HAP-1 (cell line): Measurements from ENCODE around the gene HSP90AA1.
"Not testable (repeated sequence)": the region's sequence is repeated elsewhere in the genome, so short reads cannot be mapped to it uniquely, and the experiment has no call there.

Experiments
- DNase-seq, 2 experiments: peaks; one replicate each; pipeline ENCODE4 v3.0.0-alpha.2; 2016 to 2020; ENCODE audit warnings: low spot score in 2 of 2
- H3K27me3 ChIP-seq: fragments of 250-450 bp; sonication (Bioruptor Pico); 2 replicates; pipeline ENCODE4 v1.5.1; 2020; ENCODE audit warnings: low read depth, mild to moderate bottlenecking, moderate library complexity
- H3K36me3 ChIP-seq: fragments of 250-450 bp; sonication (Bioruptor Pico); replicated peaks from 2 replicates; pipeline ENCODE4 v1.5.1; 2020; ENCODE audit warnings: mild to moderate bottlenecking
- H3K4me1 ChIP-seq: fragments of 250-450 bp; sonication (Bioruptor Pico); 2 replicates; pipeline ENCODE4 v1.5.1; 2020; ENCODE audit warnings: mild to moderate bottlenecking
- H3K4me3 ChIP-seq: fragments of 250-450 bp; sonication (Bioruptor Pico); 2 replicates; pipeline ENCODE4 v1.5.1; 2020; ENCODE audit warnings: mild to moderate bottlenecking, moderate library complexity
- H3K9me3 ChIP-seq: fragments of 250-450 bp; sonication (Bioruptor Pico); 2 replicates; pipeline ENCODE4 v1.5.1; 2020; ENCODE audit warnings: mild to moderate bottlenecking, moderate library complexity
- in situ Hi-C: fragments of 300-500 bp; cut with MboI; formaldehyde crosslinking; loops from 3 replicates; pipeline ENCODE4 v1.14.3; 2020; ENCODE audit warnings: low sequenced_read_pairs, inconsistent platforms, mixed read lengths

HSP90AA1 gene

DNA sequence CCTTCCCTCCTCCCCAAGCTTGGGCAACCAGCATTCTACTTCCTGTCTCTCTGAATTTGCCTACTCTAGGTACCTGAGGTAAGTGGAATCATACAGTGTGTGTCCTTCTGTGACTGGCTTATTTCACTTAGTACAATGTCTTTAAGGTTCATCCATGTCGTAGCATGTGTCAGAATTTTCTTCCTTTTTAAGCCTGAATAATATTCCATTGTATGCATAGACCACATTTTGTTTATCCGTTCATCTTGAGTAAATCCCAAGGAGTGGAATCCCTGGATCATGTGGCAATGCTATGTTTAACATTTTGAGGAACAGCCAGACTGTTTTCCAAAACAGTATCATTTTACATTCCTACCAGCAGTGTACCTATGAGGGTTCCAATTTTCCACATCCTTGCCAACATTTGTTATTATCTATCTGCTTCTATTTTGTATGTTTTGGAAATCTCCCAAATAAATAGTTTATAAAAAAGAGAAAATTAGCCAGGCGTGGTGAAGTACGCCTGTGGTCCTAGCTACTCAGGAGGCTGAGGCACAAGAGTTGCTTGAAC lies 12.4 kb downstream of the HSP90AA1 start:
- Histone ChIP-seq H3K4me1 (no peaks in the 10 kb centered on the region), H3K36me3 (peaks cover 17% of the 10 kb centered on the region), H3K27me3 (no peaks in the 10 kb centered on the region), H3K4me3 (no peak overlapping the region), H3K9me3 (no peaks in the 10 kb centered on the region)
- no peak for DNase-seq
- in situ Hi-C loops = loop anchor here (10.0 kb wide), 1 partner anchor 240 kb away; the partner anchor contains the start of gene ZNF839

DNA sequence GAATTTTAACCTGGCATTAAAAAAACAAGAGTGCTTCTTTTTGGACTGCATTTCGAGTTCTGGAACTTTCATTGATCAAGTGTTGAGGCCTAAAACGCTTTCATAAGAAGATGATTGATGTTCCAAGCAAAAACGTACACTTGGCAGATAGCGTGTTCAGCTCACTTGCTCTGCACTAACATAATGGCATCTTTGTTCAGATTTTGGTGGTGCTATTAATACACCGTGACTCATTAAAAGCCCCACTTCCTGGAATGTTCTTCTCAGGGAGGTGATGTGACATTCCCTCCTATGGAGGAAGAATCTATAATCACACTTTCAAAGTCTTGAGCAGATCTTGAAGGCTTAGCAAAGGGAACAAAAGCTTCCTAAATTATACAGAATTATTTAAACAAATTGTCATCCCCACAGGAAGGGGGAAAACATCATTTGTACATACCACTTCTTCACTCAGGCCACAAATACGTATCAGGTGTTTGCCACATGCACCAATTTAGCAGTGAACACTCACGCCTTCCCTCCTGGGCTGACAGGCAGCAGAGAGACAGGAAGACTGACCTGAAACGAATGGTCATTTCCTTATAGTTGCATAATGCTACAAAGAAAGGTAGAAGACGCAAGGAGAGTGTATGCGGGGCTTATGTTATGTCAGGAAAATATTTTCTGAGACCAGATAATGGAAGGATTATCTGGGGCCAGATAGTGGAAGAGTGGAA lies 15.4 kb downstream of the HSP90AA1 start:
- in situ Hi-C loops = loop anchor here (10.0 kb wide), 1 partner anchor 243 kb away; the partner anchor contains the start of gene ZNF839
- H3K9me3 ChIP-seq = 0 out of 2 replicates have a peak, but pooled peaks cover 4% of the 10 kb centered on the region
- H3K27me3 ChIP-seq = no peaks in the 10 kb centered on the region
- H3K4me1 ChIP-seq = no peaks in the 10 kb centered on the region
- no peak overlapping the region for H3K4me3 ChIP-seq
- peaks cover 5% of the 10 kb centered on the region for H3K36me3 ChIP-seq
- DNase-seq = no peak

DNA sequence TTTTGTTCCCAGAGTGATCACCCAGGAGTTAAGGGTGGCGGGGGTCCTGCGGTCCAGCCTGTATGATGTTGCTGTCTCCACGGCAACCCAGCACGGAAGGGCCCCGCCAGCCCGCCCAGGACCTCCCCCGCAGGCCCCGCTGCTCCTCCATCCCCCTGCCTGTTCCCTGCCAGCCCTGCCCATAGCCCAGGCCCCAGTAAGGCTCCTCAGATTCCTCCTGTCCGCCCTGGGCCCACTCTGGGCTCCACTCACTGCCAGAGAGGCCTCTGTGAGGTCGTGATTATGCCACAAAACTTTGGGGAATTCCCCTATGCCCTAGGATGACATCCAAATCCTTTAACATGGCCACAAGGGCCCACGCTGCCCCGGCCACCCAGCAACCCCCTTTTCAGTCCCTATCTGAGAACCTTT lies 20.8 kb downstream of the HSP90AA1 start:
- H3K4me1 ChIP-seq = no peaks in the 10 kb centered on the region
- DNase-seq = no peak
- no peaks in the 10 kb centered on the region for H3K36me3 ChIP-seq
- H3K4me3 ChIP-seq = no peak overlapping the region
- H3K9me3 ChIP-seq = 0 out of 2 replicates have a peak, but pooled peaks cover 4% of the 10 kb centered on the region
- H3K27me3 ChIP-seq = no peaks in the 10 kb centered on the region
- in situ Hi-C loops = no loop called here

DNA sequence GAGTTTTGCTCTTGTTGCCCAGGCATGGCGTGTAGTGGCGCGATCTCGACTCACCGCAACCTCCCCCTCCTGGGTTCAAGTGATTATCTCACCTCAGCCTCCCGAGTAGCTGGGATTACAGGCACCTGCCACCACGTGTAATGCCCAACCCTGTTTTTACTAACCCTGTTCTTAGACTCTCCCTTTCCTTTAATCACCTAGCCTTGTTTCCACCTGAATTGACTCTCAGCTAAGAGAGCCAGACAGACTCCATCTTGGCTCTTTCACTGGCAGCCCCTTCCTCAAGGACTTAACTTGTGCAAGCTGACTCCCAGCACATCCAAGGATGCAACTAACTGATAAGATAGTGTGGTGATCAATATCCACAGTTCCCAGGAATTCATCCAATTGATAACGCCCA lies 22.3 kb downstream of the HSP90AA1 start:
- H3K4me1 ChIP-seq, H3K4me3 ChIP-seq, H3K36me3 ChIP-seq, in situ Hi-C loops, H3K9me3 ChIP-seq, DNase-seq, H3K27me3 ChIP-seq: not testable (repeated sequence)

DNA sequence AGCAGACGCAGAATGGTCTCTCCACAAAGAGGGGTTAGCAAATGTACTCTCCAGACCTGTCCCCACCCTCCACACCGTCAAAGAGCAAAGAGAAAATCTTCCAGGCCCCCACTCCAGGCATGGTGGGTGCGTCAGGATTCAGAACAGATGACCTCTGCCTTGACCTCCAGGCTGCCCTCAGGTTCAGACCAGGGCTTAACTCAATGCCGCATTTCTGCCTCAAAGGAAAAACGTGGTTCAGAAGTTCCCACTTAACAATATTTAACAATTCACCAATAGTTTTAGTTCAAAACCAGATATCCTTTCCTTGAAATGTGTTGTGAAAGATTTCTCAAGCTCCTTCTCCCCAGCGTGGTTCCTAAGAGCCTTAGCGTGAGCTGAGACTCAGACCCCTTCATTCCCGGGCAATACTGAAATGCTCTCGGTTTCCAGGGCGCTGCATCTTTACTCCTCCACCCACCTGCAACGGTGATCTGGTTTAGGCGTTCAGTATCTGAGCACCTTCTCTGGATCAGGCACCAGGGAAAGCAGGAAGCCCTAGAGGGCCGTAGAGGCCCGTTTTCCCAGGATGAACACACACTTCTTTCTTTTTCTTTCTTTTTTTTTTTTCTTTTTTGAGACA lies 22.9 kb downstream of the HSP90AA1 start:
- in situ Hi-C loops = no loop called here
- Histone ChIP-seq H3K4me3 (no peak overlapping the region), H3K27me3 (no peaks in the 10 kb centered on the region), H3K9me3 (0 out of 2 replicates have a peak, but pooled peaks cover 4% of the 10 kb centered on the region), H3K4me1 (no peaks in the 10 kb centered on the region), H3K36me3 (no peaks in the 10 kb centered on the region)
- DNase-seq = no peak

DNA sequence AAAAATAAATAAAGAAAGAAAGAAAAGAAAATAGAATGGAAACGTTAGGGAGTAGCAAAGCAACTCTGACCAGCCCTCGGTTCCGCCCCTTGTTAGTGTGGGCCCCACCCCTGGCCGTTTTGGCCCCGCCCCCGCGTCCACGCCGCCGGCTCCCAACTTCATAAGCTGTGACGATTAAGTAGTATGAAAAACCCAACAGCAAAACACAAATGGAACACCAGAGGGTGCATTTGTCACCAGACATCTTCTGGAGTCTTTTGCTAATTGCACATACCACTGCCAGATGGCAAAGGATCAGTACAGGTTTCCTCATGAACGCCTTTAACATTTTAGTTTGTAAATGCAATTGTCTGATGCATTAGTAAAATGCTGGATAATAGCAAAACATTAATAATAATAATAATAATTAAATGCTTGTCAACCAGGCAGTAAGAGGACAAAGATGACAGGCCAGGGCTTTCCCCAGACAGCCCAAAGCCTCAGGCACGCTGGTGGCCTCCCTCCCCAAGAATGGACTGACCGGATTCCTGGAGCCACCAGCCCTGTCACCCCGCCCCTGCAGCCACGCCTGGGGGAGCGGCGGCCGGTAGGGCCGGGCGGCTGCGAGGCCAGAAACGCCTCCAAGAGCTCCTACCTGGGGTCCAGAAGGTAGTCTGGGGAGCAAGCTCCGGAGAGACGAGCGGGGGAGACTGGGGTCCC lies 23.6 kb downstream of the HSP90AA1 start:
- in situ Hi-C loops = no loop called here
- Histone ChIP-seq H3K9me3 (0 out of 2 replicates have a peak, but pooled peaks cover 2% of the 10 kb centered on the region), H3K36me3 (no peaks in the 10 kb centered on the region), H3K4me1 (no peaks in the 10 kb centered on the region), H3K4me3 (no peak overlapping the region), H3K27me3 (no peaks in the 10 kb centered on the region)
- DNase-seq = peak; percentile 90 to 93

DNA sequence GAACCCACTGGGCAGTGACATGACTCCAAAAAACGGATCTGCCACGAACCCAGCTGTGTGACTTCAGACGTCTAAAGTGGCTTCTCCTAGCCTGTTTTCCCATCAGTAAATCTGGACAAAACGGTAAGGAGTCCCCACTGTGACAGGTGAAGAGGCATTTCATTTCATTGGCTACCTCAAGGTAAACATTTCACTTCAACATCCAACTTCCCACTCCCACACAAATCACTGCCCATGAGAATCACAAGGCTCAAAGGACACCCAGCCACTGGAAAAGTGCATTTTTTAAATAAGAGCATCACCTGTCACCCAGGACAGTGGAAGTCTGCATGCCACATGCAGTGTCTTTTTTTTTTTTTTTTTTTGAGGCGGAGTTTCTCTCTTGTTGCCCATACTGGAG lies 27.9 kb downstream of the HSP90AA1 start:
- no peaks in the 10 kb centered on the region for H3K27me3 ChIP-seq
- DNase-seq = no peak
- H3K9me3 ChIP-seq = no peaks in the 10 kb centered on the region
- H3K4me3 ChIP-seq = no peak overlapping the region
- in situ Hi-C loops = no loop called here
- no peaks in the 10 kb centered on the region for H3K4me1 ChIP-seq
- no peaks in the 10 kb centered on the region; the same call in 1 of the 2 replicates for H3K36me3 ChIP-seq

DNA sequence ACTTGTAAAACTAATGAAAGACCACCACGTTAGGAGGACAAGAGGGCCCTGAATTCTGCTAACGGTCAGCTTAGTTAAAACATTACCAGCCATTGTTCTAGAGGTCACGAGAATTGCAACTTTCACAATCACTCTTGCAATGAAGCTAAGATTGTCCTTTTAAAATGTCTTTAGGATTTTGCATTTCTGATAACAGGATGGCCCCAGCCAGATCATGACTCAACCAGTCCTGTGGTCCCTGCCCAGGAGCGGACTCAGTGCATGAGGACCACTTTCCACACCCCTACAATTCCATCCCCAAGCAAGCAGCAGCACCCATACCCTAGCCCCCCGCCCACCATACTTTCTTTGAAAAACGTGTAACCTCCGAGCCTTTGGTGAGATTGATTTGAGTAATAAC lies 28.7 kb downstream of the HSP90AA1 start:
- Histone ChIP-seq H3K27me3 (no peaks in the 10 kb centered on the region), H3K36me3 (no peaks in the 10 kb centered on the region; the same call in 1 of the 2 replicates), H3K4me1 (no peaks in the 10 kb centered on the region), H3K4me3 (no peak overlapping the region), H3K9me3 (no peaks in the 10 kb centered on the region)
- in situ Hi-C loops = no loop called here
- DNase-seq = no peak

DNA sequence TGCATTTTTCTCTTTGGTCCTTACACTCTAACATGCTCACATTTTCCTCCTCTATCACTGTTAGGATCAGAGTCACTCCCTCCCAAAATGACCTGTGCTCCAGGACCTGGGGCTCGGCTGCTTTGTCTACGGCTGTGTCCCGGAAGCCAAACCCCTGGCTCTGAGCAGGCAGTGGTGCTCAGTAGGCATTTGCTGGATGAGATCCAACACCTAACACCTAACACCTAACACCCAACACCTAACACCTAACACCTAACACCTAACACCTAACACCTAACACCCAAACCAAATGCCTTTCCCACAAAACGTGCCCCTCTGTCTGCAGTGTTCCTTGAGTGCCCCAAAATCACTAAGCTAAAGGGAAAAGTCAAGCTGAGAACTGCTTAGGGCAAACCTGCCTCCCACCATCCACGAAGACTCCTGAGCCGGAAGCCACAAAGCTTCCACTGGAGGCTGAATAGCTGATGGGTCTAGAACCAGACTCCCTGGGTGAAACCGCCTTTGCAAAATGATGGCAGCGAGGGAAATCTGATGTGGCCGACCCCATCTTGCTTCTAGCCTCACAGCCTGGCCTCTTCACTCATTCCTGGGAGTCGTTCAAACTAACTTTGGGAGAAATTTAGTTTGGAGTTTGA lies 29.2 kb downstream of the HSP90AA1 start:
- no peaks in the 10 kb centered on the region for H3K9me3 ChIP-seq
- in situ Hi-C loops = no loop called here
- no peak for DNase-seq
- H3K4me3 ChIP-seq = no peak overlapping the region
- H3K4me1 ChIP-seq = no peaks in the 10 kb centered on the region
- H3K36me3 ChIP-seq = peaks cover 2% of the 10 kb centered on the region; the same call in 1 of the 2 replicates
- no peaks in the 10 kb centered on the region for H3K27me3 ChIP-seq

DNA sequence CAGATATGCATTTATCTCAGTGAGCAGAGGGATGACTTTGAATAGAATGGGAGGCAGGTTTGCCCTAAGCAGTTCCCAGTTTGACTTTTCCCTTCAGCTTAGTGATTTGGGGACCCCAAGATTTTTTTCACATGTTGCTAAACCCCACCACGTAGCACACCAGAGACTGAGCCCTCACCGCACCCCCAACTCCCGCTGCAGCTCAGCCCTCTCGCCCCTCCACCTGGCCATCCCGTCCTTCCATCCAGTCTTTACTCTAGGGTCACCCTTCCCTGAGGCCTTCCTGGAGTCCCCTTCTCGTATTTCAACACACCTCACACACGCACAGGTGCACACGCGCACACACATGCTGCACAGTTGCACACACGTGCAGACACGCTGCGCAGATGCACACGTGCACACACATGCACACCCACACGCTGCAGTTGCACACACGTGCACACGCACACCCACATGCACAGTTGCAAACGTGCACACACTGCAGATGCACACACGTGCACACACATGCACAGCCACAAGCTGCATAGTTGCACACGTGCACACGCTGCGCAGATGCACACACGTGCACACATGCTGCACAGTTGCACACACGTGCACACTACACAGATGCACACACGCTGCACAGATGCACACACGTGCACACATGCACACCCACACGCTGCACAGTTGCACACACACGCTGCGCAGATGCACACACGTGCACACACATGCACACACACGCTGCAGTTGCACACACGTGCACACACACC lies 30.0 kb downstream of the HSP90AA1 start:
- Histone ChIP-seq H3K4me3 (no peak overlapping the region), H3K4me1 (no peaks in the 10 kb centered on the region), H3K9me3 (no peaks in the 10 kb centered on the region), H3K36me3 (peaks cover 9% of the 10 kb centered on the region; the same call in 1 of the 2 replicates), H3K27me3 (no peaks in the 10 kb centered on the region)
- in situ Hi-C loops = no loop called here
- no peak for DNase-seq

DNA sequence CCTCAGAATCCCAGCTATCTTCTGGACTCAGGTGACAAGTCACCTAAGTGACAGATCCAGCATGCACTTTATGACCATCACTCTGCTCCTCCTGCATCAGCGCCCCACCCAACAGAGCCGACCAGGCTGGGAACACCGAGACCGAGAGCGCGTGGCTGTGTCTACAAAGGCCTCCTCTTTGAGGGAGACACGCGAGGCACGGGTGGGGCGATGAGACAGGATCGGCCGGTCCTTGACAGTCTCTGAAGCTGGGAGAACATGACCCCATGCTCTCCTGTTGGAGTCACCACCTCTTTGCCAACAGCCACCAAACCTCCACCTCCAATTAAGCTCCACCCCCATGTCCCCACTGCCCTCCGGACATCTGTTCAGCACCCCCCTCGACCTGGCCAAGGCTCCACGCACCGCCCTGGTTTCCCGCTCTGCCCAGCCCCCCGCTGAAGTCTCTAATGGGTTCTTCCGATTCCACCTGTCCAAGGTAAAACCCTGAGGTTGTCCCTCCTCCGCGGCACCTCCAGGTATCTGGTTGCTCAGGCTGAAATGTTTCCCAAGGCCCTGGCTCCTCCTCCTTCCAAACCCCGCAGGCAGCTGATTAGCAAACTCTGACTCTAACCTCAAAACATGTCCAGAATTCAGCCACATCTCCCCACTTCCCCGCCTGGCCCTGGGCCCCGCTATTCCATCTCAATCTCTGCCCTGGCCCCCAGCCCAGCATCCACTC lies 31.5 kb downstream of the HSP90AA1 start:
- no peak for DNase-seq
- H3K4me3 ChIP-seq = no peak overlapping the region
- in situ Hi-C loops = no loop called here
- peaks cover 20% of the 10 kb centered on the region for H3K36me3 ChIP-seq
- H3K27me3 ChIP-seq = no peaks in the 10 kb centered on the region
- H3K9me3 ChIP-seq = no peaks in the 10 kb centered on the region
- no peaks in the 10 kb centered on the region for H3K4me1 ChIP-seq

DNA sequence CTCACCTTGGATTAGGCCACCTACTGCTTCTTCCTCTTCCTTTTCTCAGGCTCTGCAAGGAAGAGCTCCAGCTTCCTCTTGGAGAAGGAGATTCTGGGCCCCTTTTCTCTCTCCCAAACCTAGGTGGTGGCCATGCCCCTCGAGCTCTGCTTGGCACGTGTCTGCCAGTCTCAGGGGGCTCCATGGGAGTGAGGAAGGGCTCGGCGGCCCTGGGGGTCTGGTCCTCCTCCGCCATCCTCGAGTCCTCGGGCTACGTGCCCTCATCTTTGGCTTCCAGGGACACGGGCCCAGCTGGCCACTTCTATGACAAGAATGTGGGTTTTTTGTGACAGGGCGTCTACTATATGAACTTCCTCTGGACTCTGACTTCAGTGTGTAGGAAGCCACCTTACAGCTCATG lies 34.3 kb downstream of the HSP90AA1 start:
- H3K36me3 ChIP-seq = peaks cover 48% of the 10 kb centered on the region
- no peaks in the 10 kb centered on the region for H3K27me3 ChIP-seq
- in situ Hi-C loops = no loop called here
- H3K4me3 ChIP-seq = no peak overlapping the region
- H3K4me1 ChIP-seq = no peaks in the 10 kb centered on the region
- no peaks in the 10 kb centered on the region for H3K9me3 ChIP-seq
- no peak for DNase-seq
